SK-N-SH (cell line): Measurements from ENCODE around the gene MYO18A. TPM values are rescaled to one million over a fixed set of nuclear protein-coding genes. Genes with fewer than 3 reads are reported as not detected.

ENCODE experiments used
- CTCF ChIA-PET: fragments of 300-600, 350-600 bp; formaldehyde crosslinking; extraction: SDS; loops from one replicate; lab custom pipeline; 2021; lab: Yijun Ruan, JAX
- POLR2A ChIA-PET: fragments of 350-600 bp; sonication (Branson Sonifier 250); formaldehyde crosslinking; extraction: SDS; loops from one replicate; lab custom pipeline; 2020; ENCODE audit warnings: antibody characterized with exemption, inconsistent platforms; lab: Yijun Ruan, JAX
- DNase-seq: peaks from one replicate; pipeline ENCODE4 v3.0.0; 2012
- H2AFZ ChIP-seq: fragments of 200-600 bp; sonication (generic); 2 replicates; pipeline ENCODE4 v1.8.1; 2016; ENCODE audit warnings: antibody characterized with exemption, mild to moderate bottlenecking, low read depth
- H3F3A ChIP-seq: fragments of 200-600 bp; sonication (generic); replicated peaks from 2 replicates; pipeline ENCODE3; 2016; ENCODE audit warnings: antibody characterized with exemption, mild to moderate bottlenecking; ENCODE audit not compliant: insufficient read depth
- H3K27ac ChIP-seq, 2 experiments: fragments of 200-500 bp in 1 of 2; fragments of 200-600 bp in 1 of 2; sonication (Bioruptor generic) in 1 of 2; sonication (generic), shearing (Covaris generic) in 1 of 2; 2 replicates each; pipeline versions ENCODE4 v1.5.1 to v1.6.1; 2014 to 2016; ENCODE audit warnings: low read depth in 2 of 2, inconsistent platforms in 1 of 2, low read length in 1 of 2, mild to moderate bottlenecking in 1 of 2, mixed read lengths in 1 of 2
- H3K27me3 ChIP-seq: fragments of 200-600 bp; sonication (generic), shearing (Covaris generic); 2 replicates; pipeline ENCODE4 v1.6.1; 2016; ENCODE audit warnings: mixed run types; ENCODE audit not compliant: insufficient read depth
- H3K36me3 ChIP-seq, 2 experiments: fragments of 200-500 bp in 1 of 2; fragments of 200-600 bp in 1 of 2; sonication (Bioruptor generic) in 1 of 2; sonication (generic) in 1 of 2; replicated peaks in 1 of 2; 2 replicates each; pipeline versions ENCODE3 to v1.5.1; 2014 to 2016; ENCODE audit warnings: low read length in 1 of 2, mild to moderate bottlenecking in 1 of 2; ENCODE audit not compliant: insufficient read depth in 2 of 2, control insufficient read depth in 1 of 2
- H3K4me1 ChIP-seq, 2 experiments: fragments of 200-500 bp in 1 of 2; fragments of 200-600 bp in 1 of 2; sonication (Bioruptor generic) in 1 of 2; sonication (generic), shearing (Covaris generic) in 1 of 2; 2 replicates each; pipeline versions ENCODE4 v1.5.1 to v1.6.1; 2014 to 2016; ENCODE audit warnings: low read depth in 1 of 2, low read length in 1 of 2, mixed run types in 1 of 2; ENCODE audit not compliant: insufficient read depth in 2 of 2, control insufficient read depth in 1 of 2
- H3K4me2 ChIP-seq: fragments of 200-600 bp; sonication (generic), shearing (Covaris generic); 2 replicates; pipeline ENCODE4 v1.6.1; 2017; ENCODE audit warnings: mixed run types
- H3K4me3 ChIP-seq, 2 experiments: fragments of 200-500 bp in 1 of 2; fragments of 200-600 bp in 1 of 2; sonication (Bioruptor generic) in 1 of 2; sonication (generic), shearing (Covaris generic) in 1 of 2; 2 replicates each; pipeline versions ENCODE4 v1.5.1 to v1.8.1; 2014 to 2016; ENCODE audit warnings: low read depth in 2 of 2, inconsistent platforms in 1 of 2, low read length in 1 of 2, mild to moderate bottlenecking in 1 of 2, mixed read lengths in 1 of 2, moderate library complexity in 1 of 2
- H3K79me2 ChIP-seq: fragments of 200-600 bp; sonication (generic); 2 replicates; pipeline ENCODE4 v1.8.1; 2017; ENCODE audit warnings: mild to moderate bottlenecking; ENCODE audit not compliant: insufficient read depth
- H3K9ac ChIP-seq: fragments of 200-600 bp; sonication (generic); 2 replicates; pipeline ENCODE4 v1.6.1; 2017; ENCODE audit warnings: mixed run types
- H3K9me2 ChIP-seq: fragments of 200-600 bp; sonication (generic); 2 replicates; pipeline ENCODE4 v1.6.1; 2017; ENCODE audit warnings: mixed run types
- H3K9me3 ChIP-seq: fragments of 200-600 bp; sonication (generic); 2 replicates; pipeline ENCODE4 v1.6.1; 2017; ENCODE audit warnings: mixed run types, mild to moderate bottlenecking, moderate library complexity
- H4K20me1 ChIP-seq: fragments of 200-600 bp; sonication (generic); 2 replicates; pipeline ENCODE4 v1.6.1; 2017; ENCODE audit warnings: mild to moderate bottlenecking, mixed run types; ENCODE audit not compliant: insufficient read depth
- ELF1 ChIP-seq: IDR thresholded peaks from 2 replicates; pipeline ENCODE4 v1.4.0; 2012
- EP300 ChIP-seq, 2 experiments: IDR thresholded peaks; 2 replicates each; pipeline versions ENCODE4 v1.4.0 to v1.6.1; 2012; ENCODE audit warnings: borderline replicate concordance in 1 of 2, low read depth in 1 of 2, low read length in 1 of 2
- EZH2phosphoT487 ChIP-seq: fragments of 200-600 bp; sonication (generic); IDR thresholded peaks from 2 replicates; pipeline ENCODE4 v1.6.1; 2017; ENCODE audit warnings: low read depth, mixed run types, mild to moderate bottlenecking, antibody characterized with exemption, moderate library complexity, borderline replicate concordance
- FOSL2 ChIP-seq: IDR thresholded peaks from 2 replicates; pipeline ENCODE4 v1.4.0; 2012; ENCODE audit warnings: low read depth, mild to moderate bottlenecking, moderate library complexity, borderline replicate concordance
- GABPA ChIP-seq: IDR thresholded peaks from 2 replicates; pipeline ENCODE4 v1.4.0; 2012; ENCODE audit warnings: low read depth, mild to moderate bottlenecking
- GATA2 ChIP-seq: sonication (generic); formaldehyde crosslinking; IDR thresholded peaks from 2 replicates; pipeline ENCODE4 v1.5.0; 2020; ENCODE audit warnings: mild to moderate bottlenecking, missing genetic modification reagents
- MEF2A ChIP-seq: IDR thresholded peaks from 2 replicates; pipeline ENCODE4 v1.4.0; 2012; ENCODE audit warnings: low read depth, borderline replicate concordance
- RCOR1 ChIP-seq: fragments of 150-350 bp; IDR thresholded peaks from 2 replicates; pipeline ENCODE4 v1.6.1; 2017; ENCODE audit warnings: antibody characterized with exemption, low read length
- RXRA ChIP-seq: IDR thresholded peaks from 2 replicates; pipeline ENCODE4 v1.4.0; 2012; ENCODE audit warnings: low read depth, mild to moderate bottlenecking, borderline replicate concordance
- SIN3A ChIP-seq: IDR thresholded peaks from 2 replicates; pipeline ENCODE4 v1.6.1; 2012; ENCODE audit warnings: low read depth, mild to moderate bottlenecking, low read length, moderate library complexity, borderline replicate concordance
- SMC3 ChIP-seq: IDR thresholded peaks from 2 replicates; pipeline ENCODE4 v1.6.1; 2012; ENCODE audit warnings: low read depth, low read length, improper control_type of control experiment
- TEAD4 ChIP-seq: IDR thresholded peaks from 2 replicates; pipeline ENCODE4 v1.4.0; 2012; ENCODE audit warnings: mild to moderate bottlenecking, borderline replicate concordance; ENCODE audit not compliant: insufficient read depth
- WGBS: methylation state at CpG from one replicate; pipeline ENCODE4 v1.1.6; 2017; ENCODE audit warnings: low lambda C conversion rate; 5-methylcytosine and 5-hydroxymethylcytosine counted together
- polyA plus RNA-seq, 3 experiments: library from polyadenylated mRNA; depleted of rRNA; stranded (reverse); fragments of >200 nt; gene quantifications; 2 replicates each; pipeline ENCODE4 v1.2.3, GENCODE V29; 2012
- TF ChIP-seq, protein P1 (sequence below): IDR thresholded peaks from 2 replicates; pipeline ENCODE4; 2012
- TF ChIP-seq, protein P2 (sequence below): IDR thresholded peaks from 2 replicates; pipeline ENCODE4 v1.4.0; 2012; ENCODE audit warnings: low read depth, borderline replicate concordance
- TF ChIP-seq, protein P3 (sequence below): IDR thresholded peaks from 2 replicates; pipeline ENCODE4 v1.4.0; 2012; ENCODE audit warnings: low read depth, borderline replicate concordance
- TF ChIP-seq, protein P4 (sequence below): IDR thresholded peaks from 2 replicates; pipeline ENCODE4 v1.4.0; 2012; ENCODE audit warnings: low read depth

The MYO18A gene
- polyA plus RNA-seq, 1 of the 3 experiments (the other 2 are of a cell fraction), result 6.6 TPM

DNA sequence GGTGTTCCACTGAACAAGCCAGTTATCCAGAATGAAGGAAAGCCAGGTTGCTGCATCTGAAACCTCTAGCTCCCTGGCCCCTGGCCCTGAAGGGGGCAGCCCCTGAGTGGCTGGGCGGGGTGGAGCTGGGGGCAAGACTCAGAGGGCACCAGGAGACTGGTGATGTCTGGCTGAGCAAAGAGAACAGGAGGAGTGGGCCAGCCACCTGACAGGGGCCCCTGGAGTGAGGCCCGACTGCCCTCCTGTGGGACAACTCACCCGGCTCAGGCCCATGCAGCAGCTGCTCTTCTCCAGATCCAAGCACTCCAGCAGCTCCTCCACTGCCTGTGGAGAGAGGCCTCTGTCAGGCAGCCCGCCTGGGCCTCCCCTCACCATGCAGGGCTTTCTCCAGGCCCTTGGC lies 76.9 kb downstream of the MYO18A start:
- POLR2A ChIA-PET, result interaction anchor here (1.2 to 2.4 kb wide), 3 partner anchors 48 to 130 kb away, joined by 3 to 7 read pairs (median 6); no protein-coding TSS in a partner anchor
- no peak for TF ChIP-seq GABPA
- TF ChIP-seq SIN3A, result no peak
- TF ChIP-seq GATA2 (CRISPR knock-in tag), result no peak
- no peak for TF ChIP-seq SMC3
- no peak for TF ChIP-seq RXRA
- TF ChIP-seq EZH2phosphoT487, result no peak
- no peak for TF ChIP-seq RCOR1
- no peak for TF ChIP-seq ELF1
- TF ChIP-seq TEAD4, result no peak
- no peak for TF ChIP-seq MEF2A
- TF ChIP-seq, protein P1, sequence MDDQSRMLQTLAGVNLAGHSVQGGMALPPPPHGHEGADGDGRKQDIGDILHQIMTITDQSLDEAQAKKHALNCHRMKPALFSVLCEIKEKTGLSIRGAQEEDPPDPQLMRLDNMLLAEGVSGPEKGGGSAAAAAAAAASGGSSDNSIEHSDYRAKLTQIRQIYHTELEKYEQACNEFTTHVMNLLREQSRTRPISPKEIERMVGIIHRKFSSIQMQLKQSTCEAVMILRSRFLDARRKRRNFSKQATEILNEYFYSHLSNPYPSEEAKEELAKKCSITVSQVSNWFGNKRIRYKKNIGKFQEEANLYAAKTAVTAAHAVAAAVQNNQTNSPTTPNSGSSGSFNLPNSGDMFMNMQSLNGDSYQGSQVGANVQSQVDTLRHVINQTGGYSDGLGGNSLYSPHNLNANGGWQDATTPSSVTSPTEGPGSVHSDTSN, result no peak
- TF ChIP-seq, protein P2, sequence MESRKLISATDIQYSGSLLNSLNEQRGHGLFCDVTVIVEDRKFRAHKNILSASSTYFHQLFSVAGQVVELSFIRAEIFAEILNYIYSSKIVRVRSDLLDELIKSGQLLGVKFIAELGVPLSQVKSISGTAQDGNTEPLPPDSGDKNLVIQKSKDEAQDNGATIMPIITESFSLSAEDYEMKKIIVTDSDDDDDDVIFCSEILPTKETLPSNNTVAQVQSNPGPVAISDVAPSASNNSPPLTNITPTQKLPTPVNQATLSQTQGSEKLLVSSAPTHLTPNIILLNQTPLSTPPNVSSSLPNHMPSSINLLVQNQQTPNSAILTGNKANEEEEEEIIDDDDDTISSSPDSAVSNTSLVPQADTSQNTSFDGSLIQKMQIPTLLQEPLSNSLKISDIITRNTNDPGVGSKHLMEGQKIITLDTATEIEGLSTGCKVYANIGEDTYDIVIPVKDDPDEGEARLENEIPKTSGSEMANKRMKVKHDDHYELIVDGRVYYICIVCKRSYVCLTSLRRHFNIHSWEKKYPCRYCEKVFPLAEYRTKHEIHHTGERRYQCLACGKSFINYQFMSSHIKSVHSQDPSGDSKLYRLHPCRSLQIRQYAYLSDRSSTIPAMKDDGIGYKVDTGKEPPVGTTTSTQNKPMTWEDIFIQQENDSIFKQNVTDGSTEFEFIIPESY, result no peak
- TF ChIP-seq EP300 (IDR thresholded peaks at IDR 0.05; ENCODE audit: borderline replicate concordance in 1 of 2, low read depth in 1 of 2, low read length in 1 of 2), result no peak
- TF ChIP-seq, protein P3, sequence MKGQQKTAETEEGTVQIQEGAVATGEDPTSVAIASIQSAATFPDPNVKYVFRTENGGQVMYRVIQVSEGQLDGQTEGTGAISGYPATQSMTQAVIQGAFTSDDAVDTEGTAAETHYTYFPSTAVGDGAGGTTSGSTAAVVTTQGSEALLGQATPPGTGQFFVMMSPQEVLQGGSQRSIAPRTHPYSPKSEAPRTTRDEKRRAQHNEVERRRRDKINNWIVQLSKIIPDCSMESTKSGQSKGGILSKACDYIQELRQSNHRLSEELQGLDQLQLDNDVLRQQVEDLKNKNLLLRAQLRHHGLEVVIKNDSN, result no peak
- no peak for TF ChIP-seq FOSL2
- TF ChIP-seq, protein P4, sequence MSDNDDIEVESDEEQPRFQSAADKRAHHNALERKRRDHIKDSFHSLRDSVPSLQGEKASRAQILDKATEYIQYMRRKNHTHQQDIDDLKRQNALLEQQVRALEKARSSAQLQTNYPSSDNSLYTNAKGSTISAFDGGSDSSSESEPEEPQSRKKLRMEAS, result no peak
- TF ChIP-seq, all 33 proteins: peak for 0
- H3K27ac ChIP-seq, result peak overlapping the region in 1 of 2 experiments; percentile 95; a peak in 2 of 4 replicates
- H3K27me3 ChIP-seq, result no peaks in the 10 kb centered on the region
- H3K4me1 ChIP-seq, result peaks cover 4 to 36% of the 10 kb centered on the region in 2 experiments; a peak in 2 of 4 replicates
- H3K9me2 ChIP-seq, result no peaks in the 10 kb centered on the region
- H2AFZ ChIP-seq, result no peak overlapping the region
- no peaks in the 10 kb centered on the region for H3F3A ChIP-seq
- no peak for DNase-seq
- H4K20me1 ChIP-seq, result no peaks in the 10 kb centered on the region
- H3K9me3 ChIP-seq, result no peaks in the 10 kb centered on the region
- no peak overlapping the region for H3K4me3 ChIP-seq
- no peak overlapping the region for H3K9ac ChIP-seq
- 83% methylated on average over 1 of the region's 4 CpGs for WGBS
- H3K4me2 ChIP-seq, result no peak overlapping the region
- no peaks in the 10 kb centered on the region for H3K79me2 ChIP-seq
- CTCF ChIA-PET, result interaction anchor here (0.7 to 26.8 kb wide), 5 partner anchors 36 to 376 kb away, joined by 3 to 947 read pairs (median 4); partner anchors contain the start of gene PHF12
- H3K36me3 ChIP-seq, result peaks cover 0 to 3% of the 10 kb centered on the region in 2 experiments
